GM15510 (cell line): ENCODE data around the gene PNLIP.

Source experiments
- POLR2A ChIP-seq: IDR thresholded peaks from 3 replicates; pipeline ENCODE4 v1.6.1; 2011; ENCODE audit warnings: borderline replicate concordance; ENCODE audit not compliant: insufficient read length; ENCODE audit errors: extremely low read depth

The PNLIP gene

GRCh38 chr10:116596062-116596461 is 50.3 kb downstream of the PNLIP start:
- no peak for TF ChIP-seq POLR2A

GRCh38 chr10:116597543-116597942 is 51.8 kb downstream of the PNLIP start:
- no peak for TF ChIP-seq POLR2A

GRCh38 chr10:116598329-116598728 is 52.6 kb downstream of the PNLIP start:
- no peak for TF ChIP-seq POLR2A

GRCh38 chr10:116599991-116600390 is 54.3 kb downstream of the PNLIP start:
- no peak for TF ChIP-seq POLR2A

- no peak for TF ChIP-seq POLR2A
These were observed 57.1 kb downstream of the PNLIP start for GRCh38 chr10:116602648-116603400.

- TF ChIP-seq POLR2A, result no peak
These were observed 60.3 kb downstream of the PNLIP start for GRCh38 chr10:116606061-116606483.

- no peak for TF ChIP-seq POLR2A
These were observed 61.6 kb downstream of the PNLIP start for GRCh38 chr10:116607336-116607735.

- TF ChIP-seq POLR2A, result no peak
These were observed 63.2 kb downstream of the PNLIP start for GRCh38 chr10:116608686-116609594.

- no peak for TF ChIP-seq POLR2A
These were observed 64.9 kb downstream of the PNLIP start for GRCh38 chr10:116610443-116611152.

GRCh38 chr10:116611153-116611545 is 65.4 kb downstream of the PNLIP start:
- TF ChIP-seq POLR2A, result no peak

GRCh38 chr10:116612107-116612769 is 66.5 kb downstream of the PNLIP start:
- no peak for TF ChIP-seq POLR2A

GRCh38 chr10:116613471-116613870 is 67.7 kb downstream of the PNLIP start:
- no peak for TF ChIP-seq POLR2A

- no peak for TF ChIP-seq POLR2A
These were observed 69.1 kb downstream of the PNLIP start for GRCh38 chr10:116614796-116615195.

GRCh38 chr10:116615199-116615776 is 69.6 kb downstream of the PNLIP start:
- no peak for TF ChIP-seq POLR2A
